GM12892 (cell line): ENCODE measurements around the gene MAN2A1.

Source experiments
- POLR2AphosphoS5 ChIP-seq: IDR thresholded peaks from 2 replicates; pipeline ENCODE4 v1.6.1; 2011; ENCODE audit warnings: low read depth, low read length, control low read depth
- TAF1 ChIP-seq: IDR thresholded peaks from 2 replicates; pipeline ENCODE4 v1.6.1; 2011; ENCODE audit warnings: low read depth, mild to moderate bottlenecking, control low read depth, low read length, borderline replicate concordance

GRCh38 chr5:109669991-109670706 is 19.6 kb upstream of the MAN2A1 start:
- no peak for TF ChIP-seq POLR2AphosphoS5
- TF ChIP-seq TAF1, result no peak
